Testis (tissue), 3 donors: ENCODE data around the gene NUCB2. TPM values are rescaled to one million over a fixed set of nuclear protein-coding genes. Genes with fewer than 3 reads are reported as not detected.

Experiments
- DNase-seq: peaks from one replicate; pipeline ENCODE4 v3.0.0-alpha.2; 2019
- H3K27ac ChIP-seq, 2 donors: fragments of 200-600 bp; sonication (generic); one replicate each; pipeline ENCODE4 v1.5.1; 2019
- H3K27me3 ChIP-seq: fragments of 200-600 bp; sonication (generic); one replicate; pipeline ENCODE4 v1.5.1; 2019
- H3K36me3 ChIP-seq: fragments of 200-600 bp; sonication (generic); one replicate; pipeline ENCODE4 v1.5.1; 2017; ENCODE audit warnings: low read depth; ENCODE audit errors: missing control alignments
- H3K4me1 ChIP-seq: fragments of 200-600 bp; sonication (generic); one replicate; pipeline ENCODE4 v1.5.1; 2019
- H3K4me3 ChIP-seq, 2 donors: fragments of 200-600 bp; sonication (generic); one replicate each; pipeline ENCODE4 v1.5.1; 2017 to 2019
- H3K9me3 ChIP-seq: fragments of 200-600 bp; sonication (generic); one replicate; pipeline ENCODE4 v1.5.1; 2017
- POLR2A ChIP-seq: fragments of 450-650 bp; IDR thresholded peaks from one replicate; pipeline ENCODE4 v1.6.1; 2017; ENCODE audit warnings: antibody characterized with exemption, mild to moderate bottlenecking, moderate library complexity
- WGBS, 2 donors: methylation state at CpG; one replicate each; pipeline ENCODE4 v1.1.5; 2018; 5-methylcytosine and 5-hydroxymethylcytosine counted together
- intact Hi-C: fragments of 100-400 bp; cut with DNase I; formaldehyde crosslinking; loops from one replicate; pipeline ENCODE4 v1.15.1; 2023; ENCODE audit warnings: low total_unique reads
- polyA plus RNA-seq: library from polyadenylated mRNA; stranded (reverse); fragments of 350-450 nt; fragmentation: Illumina TruSeq; extraction: RNeasy Lipid Tissue Mini Kit (QIAGEN cat#74804); gene quantifications from one replicate; pipeline ENCODE4 v1.2.3, GENCODE V29; 2014; ENCODE audit warnings: low read depth, low replicate concordance; ENCODE audit not compliant: insufficient read depth
- total RNA-seq, 2 donors: library from RNA; depleted of rRNA; stranded (reverse); fragments of >200 nt; gene quantifications; one replicate each; pipeline ENCODE4 v1.2.3, GENCODE V29; 2016
- TF ChIP-seq, protein P1 (sequence below), 3 experiments: fragments of 450-650 bp in 2 of 3; fragments of 200-600 bp in 1 of 3; sonication (generic) in 1 of 3; IDR thresholded peaks; one replicate each; pipeline ENCODE4 v1.5.1; 2016 to 2019; ENCODE audit warnings: antibody characterized with exemption in 3 of 3, mild to moderate bottlenecking in 2 of 3, moderate library complexity in 1 of 3

Gene NUCB2
- total and polyA plus RNA-seq, 3 donors from 2014 or later, result 86.1 to 186 (median 138) TPM

DNA sequence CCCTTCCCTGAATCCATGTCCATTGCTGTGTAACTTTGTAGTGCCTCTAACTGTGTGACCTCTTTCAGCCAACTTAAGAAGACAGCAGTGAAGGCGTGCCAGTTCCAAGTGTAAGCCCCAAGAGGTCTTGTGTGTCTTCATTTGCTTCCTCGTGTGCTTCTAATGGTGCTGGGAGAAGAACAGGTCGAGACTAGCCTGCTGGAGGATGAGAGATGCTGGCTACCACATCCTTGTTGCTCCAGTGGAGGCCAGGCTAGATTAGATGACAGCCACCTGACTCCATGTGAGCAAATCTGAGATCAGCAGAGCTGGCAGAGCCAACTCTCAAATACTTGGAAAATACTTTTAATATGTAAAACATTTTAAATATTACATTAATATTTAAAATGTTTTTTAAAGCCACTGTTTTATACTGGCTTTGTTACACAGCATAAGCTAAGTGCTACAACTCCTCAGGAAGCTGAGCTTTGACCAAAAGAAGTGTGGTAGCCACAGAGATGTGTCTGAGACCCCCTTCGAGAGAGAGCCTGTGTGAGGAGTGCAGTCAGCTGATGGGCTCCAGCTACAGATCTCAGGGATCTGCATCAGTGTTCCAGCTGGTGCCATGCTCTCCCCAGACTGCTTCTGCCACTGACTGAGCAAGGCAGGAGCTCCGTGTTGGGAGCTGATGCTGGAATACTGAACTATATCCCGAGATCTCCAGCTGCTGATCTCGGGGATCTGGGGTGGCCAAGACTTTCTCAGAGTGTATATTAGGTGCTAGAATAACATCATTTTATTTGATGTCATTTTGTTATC lies 103.0 kb downstream of the NUCB2 start:
- Histone ChIP-seq H3K27ac (no peak overlapping the region), H3K9me3 (no peaks in the 10 kb centered on the region), H3K4me1 (no peaks in the 10 kb centered on the region), H3K36me3 (no peaks in the 10 kb centered on the region), H3K4me3 (no peak overlapping the region), H3K27me3 (no peaks in the 10 kb centered on the region)
- no peak for DNase-seq
- intact Hi-C loops, result no loop called here
- no peak for TF ChIP-seq POLR2A
- TF ChIP-seq, protein P1, sequence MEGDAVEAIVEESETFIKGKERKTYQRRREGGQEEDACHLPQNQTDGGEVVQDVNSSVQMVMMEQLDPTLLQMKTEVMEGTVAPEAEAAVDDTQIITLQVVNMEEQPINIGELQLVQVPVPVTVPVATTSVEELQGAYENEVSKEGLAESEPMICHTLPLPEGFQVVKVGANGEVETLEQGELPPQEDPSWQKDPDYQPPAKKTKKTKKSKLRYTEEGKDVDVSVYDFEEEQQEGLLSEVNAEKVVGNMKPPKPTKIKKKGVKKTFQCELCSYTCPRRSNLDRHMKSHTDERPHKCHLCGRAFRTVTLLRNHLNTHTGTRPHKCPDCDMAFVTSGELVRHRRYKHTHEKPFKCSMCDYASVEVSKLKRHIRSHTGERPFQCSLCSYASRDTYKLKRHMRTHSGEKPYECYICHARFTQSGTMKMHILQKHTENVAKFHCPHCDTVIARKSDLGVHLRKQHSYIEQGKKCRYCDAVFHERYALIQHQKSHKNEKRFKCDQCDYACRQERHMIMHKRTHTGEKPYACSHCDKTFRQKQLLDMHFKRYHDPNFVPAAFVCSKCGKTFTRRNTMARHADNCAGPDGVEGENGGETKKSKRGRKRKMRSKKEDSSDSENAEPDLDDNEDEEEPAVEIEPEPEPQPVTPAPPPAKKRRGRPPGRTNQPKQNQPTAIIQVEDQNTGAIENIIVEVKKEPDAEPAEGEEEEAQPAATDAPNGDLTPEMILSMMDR (IDR thresholded peaks at IDR 0.05), result no peak
- WGBS, 2 donors, result 83 to 93% methylated on average over 7 of the region's 7 CpGs

- Histone ChIP-seq H3K4me3 (no peak overlapping the region), H3K9me3 (no peaks in the 10 kb centered on the region), H3K27ac (no peak overlapping the region), H3K27me3 (no peaks in the 10 kb centered on the region), H3K4me1 (no peaks in the 10 kb centered on the region), H3K36me3 (no peaks in the 10 kb centered on the region)
- WGBS, 2 donors, result 75% methylated on average over 4 of the region's 4 CpGs
- no peak for TF ChIP-seq POLR2A
- TF ChIP-seq, protein P1 (IDR thresholded peaks at IDR 0.05), result no peak
- intact Hi-C loops, result no loop called here
- DNase-seq, result no peak
Observed at GRCh38 chr11:17381156-17381555, 104.6 kb downstream of the NUCB2 start.

Other genes with a start within 250 kb of the NUCB2 start
- gene RPS13, start 199.1 kb upstream of the NUCB2 start, total RNA-seq, result 100 to 1,000 TPM; 623 to 957 TPM
- 708 TPM for gene RPS13, start 199.1 kb upstream of the NUCB2 start, polyA plus RNA-seq
- 100 to 1,000 TPM; 116 to 125 TPM for gene PIK3C2A, start 68.8 kb upstream of the NUCB2 start, total RNA-seq
- 31.5 TPM for gene PIK3C2A, start 68.8 kb upstream of the NUCB2 start, polyA plus RNA-seq
- 1 to 10 TPM; 9.3 to 10.0 TPM for gene NCR3LG1, start 75.1 kb downstream of the NUCB2 start, total RNA-seq
- gene NCR3LG1, start 75.1 kb downstream of the NUCB2 start, polyA plus RNA-seq, result 5.0 TPM
- gene KCNJ11, start 111.9 kb downstream of the NUCB2 start, total RNA-seq, result 1 to 10 TPM; 1.4 to 2.1 TPM
- 1.7 TPM for gene KCNJ11, start 111.9 kb downstream of the NUCB2 start, polyA plus RNA-seq
- gene ABCC8, start 200.1 kb downstream of the NUCB2 start, total RNA-seq, result 1 to 10 TPM; 2.0 to 2.2 TPM
- 1.5 TPM for gene ABCC8, start 200.1 kb downstream of the NUCB2 start, polyA plus RNA-seq